H1 (cell line): ENCODE data around the gene RAD23A. TPM values are rescaled to one million over a fixed set of nuclear protein-coding genes. Genes with fewer than 3 reads are reported as not detected.

Experiments
- ASH2L ChIP-seq: fragments of 200-600, 300-600 bp; sonication (generic); IDR thresholded peaks from one replicate; pipeline ENCODE4 v1.7.1; 2017; ENCODE audit warnings: low read length
- CEBPB ChIP-seq: IDR thresholded peaks from 2 replicates; pipeline ENCODE4 v1.6.1; 2012; ENCODE audit warnings: low read depth, low read length
- CREB1 ChIP-seq: IDR thresholded peaks from 2 replicates; pipeline ENCODE4 v1.6.1; 2012; ENCODE audit warnings: inconsistent platforms
- FOSL1 ChIP-seq: IDR thresholded peaks from 2 replicates; pipeline ENCODE4 v1.6.1; 2011; ENCODE audit warnings: mild to moderate bottlenecking, low read depth, low read length, moderate library complexity; ENCODE audit not compliant: insufficient read depth
- GABPA ChIP-seq: IDR thresholded peaks from 2 replicates; pipeline ENCODE4 v1.6.1; 2011; ENCODE audit warnings: mild to moderate bottlenecking, low read length, moderate library complexity, borderline replicate concordance; ENCODE audit not compliant: insufficient read depth
- KDM5A ChIP-seq: fragments of 200-600 bp; IDR thresholded peaks from 2 replicates; pipeline ENCODE4 v1.7.1; 2012; ENCODE audit warnings: mild to moderate bottlenecking, low read length, inconsistent platforms, mixed read lengths
- MAFK ChIP-seq: IDR thresholded peaks from 2 replicates; pipeline ENCODE4 v1.6.1; 2012; ENCODE audit warnings: low read depth, mild to moderate bottlenecking, improper control_type of control experiment, low read length
- MAX ChIP-seq: IDR thresholded peaks from 2 replicates; pipeline ENCODE4 v1.6.1; 2012; ENCODE audit warnings: inconsistent platforms
- PHF8 ChIP-seq: fragments of 200-600 bp; sonication (generic); conservative IDR thresholded peaks from 2 replicates; pipeline ENCODE4 v1.7.1; 2012; ENCODE audit warnings: low read depth, mild to moderate bottlenecking, inconsistent platforms, low read length, moderate library complexity
- POLR2A ChIP-seq, 2 experiments: IDR thresholded peaks; 1 replicate in 1 of 2; 2 replicates in 1 of 2; pipeline ENCODE4 v1.6.1; 2011; ENCODE audit warnings: low read depth in 2 of 2, low read length in 2 of 2, mild to moderate bottlenecking in 2 of 2; ENCODE audit errors: control extremely low read depth in 1 of 2
- POLR2AphosphoS5 ChIP-seq: IDR thresholded peaks from 2 replicates; pipeline ENCODE4 v1.6.1; 2011; ENCODE audit warnings: low read depth, low read length
- SIX5 ChIP-seq: IDR thresholded peaks from 2 replicates; pipeline ENCODE4 v1.6.1; 2011; ENCODE audit warnings: mild to moderate bottlenecking, low read depth, low read length
- SP4 ChIP-seq: IDR thresholded peaks from 2 replicates; pipeline ENCODE4 v1.6.1; 2012; ENCODE audit warnings: low read length, inconsistent platforms
- TBP ChIP-seq: IDR thresholded peaks from 2 replicates; pipeline ENCODE4 v1.6.1; 2011; ENCODE audit warnings: low read depth, low read length, improper control_type of control experiment
- YY1 ChIP-seq: IDR thresholded peaks from 2 replicates; pipeline ENCODE4 v1.6.1; 2011; ENCODE audit warnings: low read depth, mild to moderate bottlenecking, low read length
- polyA plus RNA-seq, 7 experiments: library from polyadenylated mRNA; depleted of rRNA in 3 of 7; stranded (reverse) in 5 of 7; unstranded in 2 of 7; fragments of >200 nt in 5 of 7; fragments of 200-250 nt in 2 of 7; gene quantifications; 1 replicate in 5 of 7; 2 replicates in 1 of 7; 4 replicates in 1 of 7; pipeline versions ENCODE4 v1.2.1 to v1.2.3, GENCODE V29; 2011 to 2013; ENCODE audit warnings: missing spikeins in 2 of 7, mixed read lengths in 2 of 7
- total RNA-seq: library from RNA; stranded (reverse); fragmentation: NEBNext Ultra II Directional; extraction: Animal tissue kit (Norgen Biotek cat#: 25700); gene quantifications from 2 replicates; pipeline ENCODE4 v1.2.1, GENCODE V29; 2021

Gene RAD23A
- total and polyA plus RNA-seq, 2 of the 8 experiments (the other 6 are each of a cell fraction or from before 2014, with no cell fraction given): 40.0 to 76.1 TPM

- TF ChIP-seq MAX (peak; percentile 68; the same call in 1 of the 2 replicates), FOSL1 (no peak), GABPA (peak; percentile 96), POLR2A (IDR thresholded peaks at IDR 0.05; ENCODE audit: control extremely low read depth in 1 of 2, low read depth in 2 of 2, low read length in 2 of 2) (peak in 1 of 2 experiments; percentile 82; a peak in 2 of 3 replicates), CEBPB (no peak), KDM5A (peak; percentile 72), CREB1 (peak; percentile 58; the same call in 1 of the 2 replicates), TBP (peak; percentile 70), MAFK (0 out of 2 replicates have a peak, but pooled peaks have one; percentile 19), SIX5 (peak; percentile 77), POLR2AphosphoS5 (peak; percentile 98), ASH2L (peak; percentile 67), YY1 (peak; percentile 100), PHF8 (peak; percentile 88), SP4 (no peak)
Observed at GRCh38 chr19:12933287-12934072, 12.2 kb upstream of the RAD23A start, which contains the start of gene FARSA (continued).
